ENCODE measurements around the gene GOLGA6A.
A peak's percentile ranks its signal among the peaks of the same experiment; 100 is the strongest.

Gene GOLGA6A

GRCh38 chr15:74035121-74036017, 47.0 kb downstream of the GOLGA6A start:
- no peak for DNase-seq

DNA sequence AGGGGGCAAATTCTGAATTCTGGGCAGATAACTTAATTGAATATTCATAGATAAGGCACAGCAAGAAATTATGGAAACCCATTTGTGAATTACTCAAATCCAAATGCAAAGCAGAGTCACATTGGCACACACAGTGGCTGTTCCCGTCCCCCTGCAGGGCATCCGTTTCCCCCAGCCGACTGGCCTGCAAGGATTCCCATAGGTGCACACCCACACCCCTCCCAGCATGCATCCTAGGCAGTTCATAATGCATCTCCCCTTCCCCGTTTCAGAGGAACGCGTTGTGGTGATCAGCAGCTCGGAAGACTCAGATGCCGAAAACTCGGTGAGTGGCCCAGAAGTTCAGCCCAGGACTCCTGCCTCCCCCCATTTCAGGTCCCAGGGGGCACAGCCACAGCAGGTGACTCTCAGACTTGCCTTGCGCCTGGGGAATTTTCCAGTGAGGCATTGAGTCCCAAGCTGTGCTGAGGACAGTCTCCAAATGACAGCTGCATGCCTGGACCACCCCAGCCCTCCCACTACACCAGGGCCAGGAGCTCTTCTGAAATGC, 48.1 kb downstream of the GOLGA6A start:
- no peak for DNase-seq

DNA sequence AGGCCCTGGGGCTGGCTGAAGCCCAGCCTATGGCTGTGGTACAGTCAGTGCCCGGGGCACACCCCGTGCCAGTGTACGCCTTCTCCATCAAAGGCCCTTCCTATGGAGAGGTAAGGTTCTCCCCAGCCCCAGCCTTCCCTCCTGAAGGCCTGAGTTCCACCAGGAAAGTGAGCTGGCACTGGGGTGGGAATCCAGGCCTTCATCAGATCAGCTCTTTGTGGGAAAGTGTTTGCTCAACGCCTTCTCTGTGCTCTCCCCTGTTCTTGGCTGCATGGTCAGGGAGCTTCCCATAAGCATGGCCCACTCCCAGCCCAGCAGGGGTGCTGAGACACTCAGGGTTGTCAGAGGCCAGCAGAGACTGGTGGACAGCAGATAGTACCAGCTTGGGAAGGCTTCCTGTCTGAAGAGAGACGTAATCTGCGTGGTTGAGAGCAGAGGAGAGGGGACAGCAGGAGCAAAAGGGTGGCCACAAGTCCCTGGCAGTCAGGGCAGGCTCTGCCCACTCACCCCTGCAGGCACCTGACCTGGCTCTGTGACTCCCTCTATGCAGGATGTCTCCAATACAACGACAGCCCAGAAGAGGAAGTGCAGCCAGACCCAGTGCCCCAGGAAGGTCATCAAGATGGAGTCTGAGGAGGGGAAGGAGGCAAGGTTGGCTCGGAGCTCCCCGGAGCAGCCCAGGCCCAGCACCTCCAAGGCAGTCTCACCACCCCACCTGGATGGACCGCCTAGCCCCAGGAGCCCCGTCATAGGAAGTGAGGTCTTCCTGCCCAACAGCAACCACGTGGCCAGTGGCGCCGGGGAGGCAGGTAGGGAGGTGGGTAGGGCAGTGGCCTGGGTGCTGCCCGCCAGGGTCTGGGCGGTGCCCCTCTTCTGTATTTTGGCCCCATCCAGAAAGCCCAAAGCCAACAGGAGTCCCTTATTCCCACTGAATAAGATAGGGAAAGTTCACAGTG, 49.5 kb downstream of the GOLGA6A start:
- DNase-seq, result no peak

DNA sequence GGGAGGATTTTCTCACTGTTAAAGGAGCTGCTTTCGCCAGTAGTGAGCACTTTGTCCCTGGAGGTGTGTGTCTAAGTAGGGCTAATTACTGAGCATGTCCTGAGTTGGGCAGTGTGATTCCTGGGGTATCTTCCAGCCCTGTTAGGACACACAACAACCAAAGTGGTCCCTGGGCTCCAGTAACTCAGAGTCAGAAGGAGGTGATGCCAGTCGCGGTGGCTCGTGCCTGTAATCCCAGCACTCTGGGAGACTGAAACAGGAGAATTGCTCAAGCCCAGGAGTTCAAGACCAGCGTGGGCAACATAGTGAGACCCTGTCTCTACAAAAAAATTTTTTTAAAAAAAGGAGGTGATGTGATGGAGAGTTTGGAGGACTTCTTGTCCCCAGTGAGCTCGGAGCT, 50.3 kb downstream of the GOLGA6A start:
- DNase-seq, result no peak

DNA sequence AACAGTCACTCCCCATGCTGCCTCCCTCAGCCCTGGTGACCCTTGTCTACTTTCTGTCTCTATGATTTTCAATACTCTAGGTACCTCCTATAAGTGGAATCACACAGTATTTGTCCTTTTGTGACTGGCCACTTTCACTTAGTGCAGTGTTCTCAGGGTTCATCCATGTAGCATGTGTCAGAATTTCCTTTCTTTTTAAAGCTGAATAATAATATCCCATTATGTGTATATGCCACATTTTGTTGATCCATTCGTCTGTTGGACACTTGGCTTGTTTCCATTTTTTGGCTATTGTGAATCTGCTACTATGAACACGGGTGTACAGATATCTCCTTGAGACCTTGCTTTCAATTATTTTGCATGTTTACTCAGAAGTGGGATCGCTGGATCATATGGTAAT, 53.7 kb downstream of the GOLGA6A start:
- no peak for DNase-seq

DNA sequence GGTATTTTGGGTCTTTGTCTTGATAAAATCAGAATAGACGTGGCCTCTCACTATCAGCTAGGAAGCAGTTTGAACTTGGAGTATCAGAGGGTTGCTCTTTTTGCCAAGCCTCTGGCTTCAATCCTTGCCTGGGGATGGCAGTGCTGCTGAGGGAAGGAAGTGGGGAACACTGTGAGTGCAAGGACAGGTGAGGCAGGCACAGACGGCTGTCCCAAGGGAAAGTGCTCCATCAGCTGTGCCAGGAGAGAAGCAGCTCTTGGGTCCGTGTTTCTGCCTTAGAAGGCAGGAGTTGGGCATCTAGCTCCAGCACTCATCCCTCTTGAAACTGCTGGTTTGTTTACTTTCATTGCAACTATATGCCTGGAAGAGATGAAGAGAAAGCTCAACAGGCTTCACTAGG, 54.7 kb downstream of the GOLGA6A start:
- peak; percentile 8 for DNase-seq

DNA sequence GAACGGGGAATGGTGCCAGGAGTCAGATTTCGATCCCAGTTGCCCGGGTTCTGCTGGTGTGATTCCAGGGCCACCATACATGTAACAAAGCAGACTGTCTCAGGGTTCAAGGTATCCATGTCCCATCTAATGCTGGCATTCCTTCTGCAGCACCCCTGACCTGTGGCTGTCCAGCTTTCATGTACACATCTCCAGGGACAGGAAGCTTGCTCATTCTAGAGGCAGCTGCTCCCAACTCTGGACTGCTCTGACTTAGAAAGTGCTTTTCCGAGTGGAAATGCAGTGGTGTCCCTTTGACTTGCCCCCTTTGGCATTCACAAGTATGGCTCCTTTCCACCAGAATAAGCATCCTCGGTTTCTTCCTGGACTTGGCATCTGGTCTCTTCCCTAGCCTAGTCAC, 56.9 kb downstream of the GOLGA6A start:
- DNase-seq, result no peak

DNA sequence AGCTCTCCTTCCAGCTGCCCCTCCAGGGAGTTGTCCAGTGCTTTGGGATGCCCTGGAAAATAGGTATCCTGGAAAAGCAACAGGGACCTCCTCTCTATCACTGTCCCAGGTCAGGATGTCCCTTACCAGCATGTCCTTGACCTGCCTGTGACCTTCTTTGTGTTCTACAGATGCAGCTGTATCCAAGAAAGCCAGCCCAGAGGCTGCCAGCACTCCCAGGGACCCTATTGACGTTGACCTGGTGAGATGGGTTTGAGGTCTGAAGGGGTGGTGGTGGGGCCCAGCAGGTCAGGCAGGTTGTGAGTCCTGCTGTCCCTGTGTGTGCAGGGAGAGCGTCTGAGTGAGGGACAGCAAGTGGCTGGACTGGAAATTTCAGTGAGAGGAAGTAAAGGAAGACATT, 57.7 kb downstream of the GOLGA6A start:
- DNase-seq, result no peak

DNA sequence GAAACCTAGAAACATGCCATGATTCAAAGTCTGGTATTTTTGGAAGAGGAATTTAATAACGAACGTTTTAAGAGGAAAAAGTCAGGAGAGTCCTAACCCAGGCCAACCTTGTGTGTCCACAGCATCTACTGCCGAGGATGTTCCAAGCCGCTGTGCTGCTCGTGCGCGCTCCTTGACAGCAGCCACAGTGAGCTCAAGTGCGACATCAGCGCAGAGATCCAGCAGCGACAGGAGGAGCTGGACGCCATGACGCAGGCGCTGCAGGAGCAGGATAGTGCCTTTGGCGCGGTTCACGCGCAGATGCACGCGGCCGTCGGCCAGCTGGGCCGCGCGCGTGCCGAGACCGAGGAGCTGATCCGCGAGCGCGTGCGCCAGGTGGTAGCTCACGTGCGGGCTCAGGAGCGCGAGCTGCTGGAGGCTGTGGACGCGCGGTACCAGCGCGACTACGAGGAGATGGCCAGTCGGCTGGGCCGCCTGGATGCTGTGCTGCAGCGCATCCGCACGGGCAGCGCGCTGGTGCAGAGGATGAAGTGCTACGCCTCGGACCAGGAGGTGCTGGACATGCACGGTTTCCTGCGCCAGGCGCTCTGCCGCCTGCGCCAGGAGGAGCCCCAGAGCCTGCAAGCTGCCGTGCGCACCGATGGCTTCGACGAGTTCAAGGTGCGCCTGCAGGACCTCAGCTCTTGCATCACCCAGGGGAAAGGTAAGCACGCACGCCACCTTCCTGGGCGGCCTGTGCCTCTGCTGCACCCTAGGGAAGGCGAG, 59.5 kb downstream of the GOLGA6A start:
- DNase-seq, result no peak
